Ecto neural progenitor cell (in vitro differentiated cells): ENCODE data around the gene ADD1.

ENCODE experiments used
- DNase-seq: peaks from one replicate; pipeline ENCODE4 v3.0.0-alpha.2; 2018; ENCODE audit warnings: low spot score

Gene ADD1

DNA sequence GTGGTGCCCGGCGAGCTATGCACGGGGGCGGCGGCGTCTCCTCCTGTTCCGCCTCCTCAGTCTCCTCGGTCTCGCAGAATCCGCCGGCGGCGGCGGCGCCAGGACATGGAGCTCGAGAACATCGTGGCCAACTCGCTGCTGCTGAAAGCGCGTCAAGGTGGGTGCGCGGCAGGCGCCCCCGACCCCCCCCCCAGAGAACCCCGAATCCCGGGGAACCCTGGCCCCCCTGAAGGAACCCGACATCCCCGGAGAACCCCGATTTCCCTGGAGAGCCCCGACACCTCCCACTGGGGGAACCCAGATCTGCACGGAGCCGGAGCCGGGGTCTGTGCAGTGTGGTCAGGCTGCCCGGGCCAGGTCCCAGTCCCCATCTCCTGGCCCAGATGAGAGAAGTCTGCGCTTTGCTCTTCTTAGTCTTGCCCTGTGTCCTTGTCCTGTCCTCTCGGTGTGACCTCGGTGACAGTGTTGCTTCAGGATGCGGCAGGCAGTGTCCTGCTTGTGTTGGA is 120.4 kb downstream of the ADD1 start:
- no peak for DNase-seq

GRCh38 chr4:2964706-2965258 is 121.1 kb downstream of the ADD1 start:
- no peak for DNase-seq

GRCh38 chr4:2965262-2965661 is 121.6 kb downstream of the ADD1 start:
- DNase-seq = no peak

DNA sequence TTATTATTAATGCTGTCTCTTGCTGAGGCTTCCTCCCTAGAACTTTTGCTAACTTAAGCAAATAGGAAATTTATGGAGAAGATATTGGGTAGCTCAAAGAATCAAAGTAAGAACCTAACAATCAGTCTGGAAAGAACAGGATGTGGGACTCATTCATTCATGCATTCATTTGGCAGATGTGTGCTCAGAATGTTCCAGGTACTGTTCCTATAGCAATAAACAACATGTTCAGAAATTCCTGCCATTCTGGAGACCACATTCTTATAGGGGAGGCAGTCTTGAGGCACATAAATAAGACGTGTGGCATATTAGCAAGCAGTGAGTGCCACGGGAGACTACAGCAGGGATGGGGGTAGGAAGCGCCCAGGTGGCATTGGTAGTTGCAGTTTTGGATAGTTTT is 124.7 kb downstream of the ADD1 start:
- DNase-seq = no peak

- no peak for DNase-seq
Observed at GRCh38 chr4:2971275-2971674, 127.6 kb downstream of the ADD1 start.

- DNase-seq = no peak
Observed at GRCh38 chr4:2977211-2978088, 133.8 kb downstream of the ADD1 start.
